Stimulated activated CD4-positive, alpha-beta T cell treated with anti-CD3 and anti-CD28 coated beads, TNF-alpha, amount 100 ng/mL, for 24 hours (primary cell): ENCODE measurements around the gene TMEM169.

Experiments used
- DNase-seq, 3 experiments: peaks; one replicate each; pipeline ENCODE4 v3.0.0-alpha.2; 2020; ENCODE audit warnings: low read depth in 3 of 3

TMEM169 gene

DNA sequence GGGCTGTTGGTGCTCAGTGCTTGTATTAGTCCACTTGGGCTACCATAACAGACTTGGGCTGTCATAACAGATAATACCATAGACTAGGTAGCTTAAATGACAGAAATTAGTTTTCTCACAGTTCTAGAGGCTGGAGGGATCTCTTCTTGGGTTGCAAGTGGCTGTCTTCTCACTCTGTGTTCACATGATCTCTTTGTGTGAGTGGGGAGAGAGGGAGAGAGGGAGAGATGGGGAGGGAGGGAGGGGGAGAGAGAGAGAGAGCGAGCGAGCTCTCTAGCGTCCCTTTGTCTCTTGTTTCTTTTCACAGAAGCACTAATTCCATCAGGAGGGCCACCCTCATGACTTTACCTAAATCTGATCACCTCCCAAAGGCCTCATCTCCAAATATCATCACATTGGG, 23.0 kb downstream of the TMEM169 start:
- DNase-seq = no peak

DNA sequence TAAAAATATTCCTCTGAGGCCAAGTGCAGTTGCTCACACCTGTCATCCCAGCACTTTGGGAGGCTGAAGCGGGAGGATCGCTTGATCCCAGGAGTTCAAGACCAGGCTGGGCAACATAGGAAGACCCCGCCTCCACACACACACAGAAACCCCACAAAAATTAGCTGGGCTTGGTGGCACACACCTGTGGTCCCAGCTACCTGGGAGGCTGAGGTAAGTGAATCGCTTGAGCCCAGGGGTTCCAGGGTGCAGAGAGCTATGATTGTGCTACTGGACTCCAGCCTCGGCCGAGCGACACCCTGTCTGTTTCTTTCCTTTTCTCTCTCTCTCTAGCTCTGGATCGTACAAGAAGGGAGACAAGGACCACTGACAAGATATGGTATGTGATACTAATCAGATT, 25.6 kb downstream of the TMEM169 start:
- no peak for DNase-seq

DNA sequence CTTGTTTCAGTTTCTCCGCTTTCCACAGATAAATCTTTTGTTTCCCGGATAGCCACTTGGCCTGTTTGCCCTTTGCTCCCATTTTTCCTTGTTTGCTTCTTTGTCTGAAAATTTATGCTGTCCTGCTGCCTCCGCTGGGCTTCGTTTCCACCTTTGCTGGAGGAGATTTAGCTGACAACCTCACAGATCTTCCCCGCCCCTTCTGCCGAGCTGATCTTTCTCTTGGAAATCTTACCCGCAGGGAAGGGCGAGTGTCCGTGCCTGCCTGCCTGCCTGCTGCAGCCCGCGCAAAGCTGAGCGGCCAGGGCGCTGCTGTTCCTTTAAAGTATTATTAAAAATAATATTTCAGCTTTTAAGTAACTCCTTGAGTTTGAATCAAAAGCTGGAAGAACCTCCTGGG, 26.0 kb downstream of the TMEM169 start:
- DNase-seq = no peak

DNA sequence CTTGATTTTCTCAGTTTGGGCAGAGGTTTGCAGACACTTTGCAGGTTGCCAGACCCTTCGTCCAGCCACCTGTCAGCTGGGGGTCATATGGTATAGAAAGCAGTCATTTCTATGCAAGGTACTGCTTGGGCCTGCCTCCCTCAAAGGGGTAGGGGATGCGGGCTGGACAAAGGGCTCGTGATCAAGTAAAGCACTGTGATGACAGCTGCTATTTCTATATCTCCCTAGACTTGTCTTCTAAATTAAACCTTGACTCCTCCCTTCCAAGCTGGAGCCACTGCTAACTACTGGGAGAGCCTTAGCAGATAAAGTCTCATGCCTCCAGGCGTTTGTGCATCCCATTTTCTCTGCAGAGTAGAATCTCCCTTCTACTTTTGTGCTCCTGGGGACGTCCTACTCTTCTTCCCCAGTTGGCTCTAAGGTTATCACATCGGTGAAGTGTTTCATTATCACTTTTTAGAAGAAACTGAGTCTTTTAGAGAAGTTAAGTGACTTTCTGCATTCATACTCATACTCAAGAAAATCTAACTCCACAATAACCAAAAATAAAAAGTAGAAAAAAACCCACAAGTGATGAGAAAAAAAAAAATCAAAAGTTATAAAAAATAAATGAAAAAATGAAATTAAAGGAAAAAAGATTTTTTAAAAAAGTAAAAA, 26.7 kb downstream of the TMEM169 start:
- DNase-seq = no peak

DNA sequence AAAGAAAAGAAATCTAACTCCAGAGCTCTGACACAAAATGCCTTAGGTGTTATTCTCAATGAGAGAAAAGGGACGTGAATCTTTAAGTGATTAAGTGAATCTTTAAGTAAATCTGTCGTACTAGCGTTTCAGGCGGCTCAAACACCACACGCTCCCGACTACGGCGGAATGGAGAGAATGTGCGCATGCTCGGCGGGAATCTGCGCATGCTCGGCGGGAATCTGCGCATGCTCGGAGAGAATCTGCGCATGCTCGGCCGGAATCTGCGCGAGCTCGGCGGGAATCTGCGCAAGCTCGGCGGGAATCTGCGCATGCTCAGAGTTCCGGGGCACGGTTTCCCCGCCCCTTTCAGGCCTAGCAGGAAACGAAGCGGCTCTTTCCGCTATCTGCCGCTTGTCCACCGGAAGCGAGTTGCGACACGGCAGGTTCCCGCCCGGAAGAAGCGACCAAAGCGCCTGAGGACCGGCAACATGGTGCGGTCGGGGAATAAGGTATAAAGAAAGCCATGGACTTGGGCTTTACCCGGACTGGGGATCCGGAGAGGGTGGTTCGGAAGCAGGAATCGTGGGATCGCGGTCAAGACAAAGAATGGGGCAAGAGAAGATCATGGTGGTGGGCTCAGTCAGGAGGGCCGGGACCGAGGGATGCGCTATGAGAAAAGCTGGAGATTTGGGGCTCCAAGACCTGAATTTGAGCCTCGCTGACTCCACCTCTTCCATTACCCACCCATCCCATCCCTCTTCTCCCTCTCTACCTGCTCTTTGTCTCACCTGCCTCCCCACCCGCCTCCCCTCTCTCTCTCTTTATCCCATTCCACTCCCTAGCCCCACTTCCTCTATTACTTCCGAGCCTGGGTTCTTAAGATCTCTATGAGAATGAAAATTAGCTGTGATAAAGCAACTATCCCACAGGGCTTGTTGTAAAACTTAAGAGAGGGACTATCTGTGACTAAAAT, 27.5 kb downstream of the TMEM169 start, which contains the start of gene XRCC5:
TSS of gene XRCC5 (plus strand) at position 382 of the 955 bp plus-strand sequence. CDS start at position 471, 89 bp downstream.
- peak; percentile 95 to 97 (median 96) for DNase-seq

DNA sequence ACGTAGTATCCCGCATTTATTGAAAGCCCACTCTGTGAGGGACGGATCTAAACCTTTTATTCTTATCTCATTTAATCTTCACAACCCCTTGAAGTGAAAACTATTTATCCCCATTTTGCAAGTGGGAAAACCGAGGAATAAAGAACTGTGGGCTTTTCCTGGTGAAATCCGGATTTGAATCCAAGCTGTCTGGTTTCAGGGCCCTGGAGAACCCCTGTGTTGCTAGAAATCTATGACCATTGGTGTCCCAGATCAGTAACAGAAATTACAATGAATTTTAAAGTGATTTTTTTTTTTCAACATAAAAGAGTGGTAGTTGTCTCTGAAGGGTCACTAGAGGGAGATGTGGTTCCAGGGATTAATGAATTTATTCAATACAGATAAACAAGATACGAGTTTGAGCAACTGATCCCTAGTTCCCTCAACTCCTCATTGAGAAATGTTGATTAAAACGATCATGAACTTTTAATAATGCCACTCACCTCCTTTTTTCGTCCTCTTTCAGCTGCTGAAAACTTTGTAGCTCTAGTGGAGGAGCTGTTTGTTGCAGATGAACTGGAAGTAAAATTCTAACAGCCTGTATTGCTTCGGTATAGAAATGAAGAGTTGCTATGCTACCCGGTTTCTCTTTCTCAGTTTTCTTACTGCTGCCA, 28.4 kb downstream of the TMEM169 start:
- no peak for DNase-seq

DNA sequence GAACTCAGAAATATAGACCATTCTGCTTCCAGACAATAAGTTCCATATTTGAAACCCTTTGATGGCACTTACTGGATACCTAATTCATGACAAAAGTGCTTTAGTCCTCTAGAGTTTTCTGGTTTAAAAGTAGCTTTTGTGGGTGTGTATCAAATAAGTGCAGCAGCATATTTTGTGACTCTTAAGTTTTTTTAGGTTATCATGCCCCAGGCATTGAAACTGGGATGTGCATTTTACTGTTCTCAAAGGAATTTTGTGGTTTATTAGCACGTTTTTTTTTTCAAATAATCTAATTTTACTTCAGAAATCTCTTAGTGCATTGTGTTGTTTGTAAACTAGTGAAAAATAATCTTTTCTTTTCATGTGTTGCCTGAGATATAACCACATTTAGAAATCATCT, 28.9 kb downstream of the TMEM169 start:
- DNase-seq = no peak

DNA sequence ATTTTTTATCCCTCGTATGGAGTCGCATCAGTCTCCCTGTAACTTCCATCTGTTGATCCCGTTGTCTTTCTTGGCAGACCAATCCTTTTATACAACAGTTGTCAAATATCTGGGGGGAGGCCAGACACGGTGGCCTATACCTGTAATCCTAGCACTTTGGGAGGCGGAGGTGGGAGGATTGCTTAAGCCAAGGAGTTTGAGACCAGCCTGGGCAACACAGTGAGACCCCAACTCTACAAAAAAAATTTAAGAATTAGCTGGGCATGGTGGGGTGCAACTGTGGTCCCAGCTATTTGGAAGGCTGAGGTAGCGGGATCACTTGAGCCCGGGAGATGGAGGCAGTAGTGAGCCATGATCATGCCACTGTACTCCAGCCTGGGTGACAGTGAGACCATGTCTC, 29.4 kb downstream of the TMEM169 start:
- no peak for DNase-seq

DNA sequence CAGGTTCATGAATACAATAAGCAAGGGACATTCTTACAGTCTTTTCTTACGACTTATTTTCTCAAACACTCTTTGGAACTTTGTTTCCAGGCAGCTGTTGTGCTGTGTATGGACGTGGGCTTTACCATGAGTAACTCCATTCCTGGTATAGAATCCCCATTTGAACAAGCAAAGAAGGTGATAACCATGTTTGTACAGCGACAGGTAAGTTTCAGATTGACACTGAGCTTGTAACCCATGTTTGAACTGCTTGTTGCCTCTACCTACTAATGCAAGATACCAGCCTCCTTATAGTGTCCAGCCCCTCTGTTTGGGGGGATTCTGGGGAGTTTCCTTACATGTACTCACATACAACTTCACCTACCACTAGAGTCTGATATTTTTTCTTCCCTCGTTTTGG, 31.2 kb downstream of the TMEM169 start:
- DNase-seq = no peak

DNA sequence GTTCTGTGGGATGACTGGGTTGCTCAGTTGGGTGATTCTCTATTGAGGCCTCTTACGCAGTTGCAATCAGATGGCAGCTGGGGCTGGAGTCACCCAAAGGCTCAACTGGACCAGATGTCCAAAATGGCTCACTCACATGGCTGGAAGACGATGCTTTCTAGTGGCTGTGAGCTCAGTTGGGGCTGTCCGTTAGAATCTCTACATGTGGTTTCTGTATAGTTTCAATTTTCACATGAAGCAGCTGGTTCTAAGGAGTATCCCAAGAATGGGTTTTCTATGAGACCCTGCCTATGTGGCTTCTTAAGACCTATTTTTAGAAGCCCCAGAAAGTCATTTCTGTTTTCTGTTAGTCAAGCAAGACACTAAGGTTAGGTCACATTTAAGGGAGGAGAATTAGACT, 31.9 kb downstream of the TMEM169 start:
- DNase-seq = no peak

DNA sequence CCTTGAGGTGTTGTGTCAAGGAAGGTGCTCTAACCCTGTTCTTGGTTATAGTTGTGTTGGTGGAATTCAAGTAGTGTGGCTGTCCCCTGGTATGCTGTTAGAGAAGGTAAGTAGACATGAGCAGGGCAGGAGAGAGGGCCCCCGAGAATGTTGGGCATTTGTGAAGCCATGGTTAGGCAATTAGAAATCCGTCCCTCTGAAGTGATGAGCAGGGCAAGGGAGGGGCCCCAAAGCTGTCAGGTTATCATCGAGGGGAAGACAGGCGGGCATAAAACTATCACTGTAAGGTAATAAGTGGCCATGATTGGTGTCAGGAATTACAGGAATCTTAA, 32.6 kb downstream of the TMEM169 start:
- no peak for DNase-seq

DNA sequence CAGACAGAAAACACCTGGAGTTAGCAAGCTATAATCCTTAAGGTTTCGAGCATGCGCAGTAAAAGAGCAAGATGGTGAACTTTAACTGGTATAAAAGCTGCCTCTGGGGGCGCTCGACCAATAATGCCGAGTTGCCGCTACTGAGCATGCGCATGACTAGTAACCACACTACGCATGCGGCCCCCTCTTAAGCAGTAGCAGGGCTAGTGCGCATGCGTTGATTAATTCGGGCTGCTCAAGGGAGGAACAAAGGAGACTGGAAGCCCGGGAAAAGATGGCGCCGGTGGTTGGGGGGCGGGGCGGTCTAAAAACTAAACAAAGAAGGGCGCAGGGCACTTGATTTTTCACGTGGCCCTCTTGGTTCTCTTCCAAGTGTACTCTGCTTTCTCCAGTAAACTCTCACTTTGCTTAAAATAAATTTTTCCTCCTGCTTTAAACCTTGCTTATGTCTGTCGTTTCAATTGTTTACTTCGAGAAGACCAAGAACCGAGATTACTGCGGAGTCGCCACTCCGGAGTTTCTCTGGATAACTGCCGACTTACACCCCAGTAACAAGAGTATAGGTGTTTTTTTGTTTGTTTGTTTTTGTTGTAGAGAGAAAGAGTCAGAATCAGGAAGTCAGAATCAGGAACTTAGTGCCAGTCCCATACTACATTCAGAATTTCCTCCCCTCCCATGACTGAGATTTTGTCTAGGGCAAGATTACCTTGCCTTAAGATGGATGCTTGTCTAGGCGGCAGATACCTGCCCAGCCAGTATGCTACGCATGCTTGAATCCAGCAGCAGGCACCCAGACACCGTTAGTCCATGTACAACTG, 33.2 kb downstream of the TMEM169 start:
- DNase-seq = peak; percentile 93 to 97 (median 93)

DNA sequence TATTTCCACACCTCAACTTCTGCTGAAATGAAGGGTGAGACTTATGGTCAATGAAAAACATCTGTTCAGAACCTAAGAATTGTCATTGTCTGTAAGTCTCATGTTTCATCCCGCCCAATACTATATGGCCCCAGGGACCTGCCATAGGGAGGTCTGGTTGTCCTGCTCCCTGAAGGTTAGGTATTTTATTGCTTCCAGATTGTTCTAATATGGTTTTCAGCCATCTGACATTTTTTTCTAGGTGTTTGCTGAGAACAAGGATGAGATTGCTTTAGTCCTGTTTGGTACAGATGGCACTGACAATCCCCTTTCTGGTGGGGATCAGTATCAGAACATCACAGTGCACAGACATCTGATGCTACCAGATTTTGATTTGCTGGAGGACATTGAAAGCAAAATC, 34.7 kb downstream of the TMEM169 start:
- no peak for DNase-seq

DNA sequence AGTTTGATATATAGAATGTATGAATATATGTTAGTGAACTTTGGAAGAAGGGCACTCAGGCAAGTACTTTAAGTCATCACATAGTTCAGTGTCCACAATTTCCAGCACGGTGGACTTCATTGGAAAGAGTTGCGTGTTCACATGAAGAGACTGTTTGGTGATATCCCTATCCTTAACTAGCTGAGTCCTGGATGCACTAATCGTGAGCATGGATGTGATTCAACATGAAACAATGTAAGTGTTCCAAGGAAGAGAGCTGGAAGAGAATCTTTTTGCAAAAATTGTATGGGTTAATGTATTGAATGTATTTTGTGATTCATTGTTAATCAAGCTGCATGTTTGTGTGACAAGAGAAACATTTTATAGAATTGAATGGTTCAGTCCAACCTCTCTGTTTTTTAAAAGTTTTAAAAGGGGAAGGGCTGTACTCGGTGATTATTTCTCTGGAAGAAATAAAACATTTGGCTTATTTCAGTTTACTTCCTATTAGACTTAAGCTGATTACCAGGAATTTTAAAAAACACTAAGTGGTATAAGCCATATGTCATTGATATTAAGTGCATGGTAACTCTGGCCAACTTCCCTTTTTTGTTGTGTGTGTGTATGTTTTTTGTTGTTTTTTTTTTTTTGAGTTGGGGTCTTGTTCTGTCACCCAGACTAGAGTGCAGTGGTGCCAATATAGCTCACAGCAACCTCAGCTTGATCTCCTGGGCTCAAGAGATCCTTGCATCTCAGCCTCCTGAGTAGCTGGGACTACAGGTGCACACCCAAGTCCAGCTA, 36.0 kb downstream of the TMEM169 start:
- no peak for DNase-seq

DNA sequence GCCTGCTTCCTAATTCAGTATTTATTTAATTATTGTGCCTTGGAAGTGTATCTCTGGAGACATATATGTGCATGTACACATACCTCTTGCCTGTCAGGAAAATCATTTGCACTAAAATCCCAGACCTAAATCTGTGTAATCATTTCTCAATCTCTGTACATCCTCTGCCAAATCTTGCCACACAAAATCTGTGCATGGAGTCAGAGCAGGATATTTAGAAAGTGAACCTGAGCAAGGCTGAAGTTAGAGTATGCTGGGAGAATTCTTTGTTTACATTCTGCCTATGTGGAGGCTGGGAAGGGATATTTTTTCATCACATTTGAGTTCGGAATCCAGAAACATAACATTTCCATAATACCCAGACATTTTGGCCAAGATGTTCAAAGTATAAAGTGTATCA, 36.8 kb downstream of the TMEM169 start:
- DNase-seq = no peak

DNA sequence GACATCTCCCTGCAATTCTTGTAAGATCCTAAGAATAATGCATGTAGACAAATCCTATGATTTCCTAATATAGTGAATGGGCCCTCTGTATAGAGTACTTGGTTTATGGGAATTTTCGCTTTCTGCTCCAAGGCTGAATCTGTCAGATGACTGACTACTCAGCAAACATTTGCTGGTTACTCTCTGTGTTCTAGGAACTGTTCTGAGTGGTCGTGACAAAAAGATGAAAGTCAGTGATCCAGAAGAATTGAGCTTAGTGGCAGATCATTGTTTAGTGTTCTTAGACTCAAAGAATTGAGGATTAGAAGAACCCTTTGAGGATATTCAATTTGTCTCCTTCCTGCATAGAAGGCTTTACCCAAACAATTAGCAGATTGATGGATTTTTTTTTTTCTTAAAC, 37.4 kb downstream of the TMEM169 start:
- DNase-seq = no peak

DNA sequence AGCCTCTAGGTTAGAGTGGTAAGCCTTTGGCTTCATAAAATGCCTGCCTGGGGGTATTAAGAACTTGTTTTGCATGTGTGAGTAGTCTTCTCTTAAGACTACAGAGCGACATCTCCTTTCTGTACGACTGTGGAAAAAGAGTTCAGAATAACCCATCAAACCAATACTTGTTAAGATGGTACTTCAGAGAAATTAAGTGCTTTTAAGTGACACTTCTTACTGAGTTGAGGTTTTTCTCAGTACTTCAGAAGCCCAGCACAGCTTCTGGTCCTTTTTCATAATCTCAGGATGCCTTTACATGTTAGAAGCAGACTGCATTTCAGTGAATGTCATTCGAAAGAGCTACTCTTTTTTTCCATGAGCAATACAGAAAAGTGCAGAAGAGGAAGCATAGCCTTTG, 38.3 kb downstream of the TMEM169 start:
- DNase-seq = no peak

DNA sequence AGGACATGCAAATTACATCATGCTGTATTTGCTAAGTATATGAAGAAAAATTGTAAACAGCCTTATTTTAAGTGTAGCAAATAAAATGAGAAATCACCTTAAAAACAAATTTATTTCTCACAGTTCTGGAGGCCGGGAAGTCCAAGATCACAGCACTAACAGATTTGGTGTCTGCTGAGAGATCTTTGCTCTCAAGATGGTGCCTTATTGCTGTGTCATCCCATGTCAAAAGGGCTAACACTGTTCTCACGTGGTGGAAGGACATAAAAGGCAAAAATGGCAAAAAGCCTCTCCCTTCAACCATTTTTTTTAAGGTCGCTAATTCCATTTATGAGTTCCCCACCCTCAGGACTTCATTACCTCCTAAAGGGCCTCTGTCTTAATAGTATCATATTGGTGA, 39.5 kb downstream of the TMEM169 start:
- no peak for DNase-seq

DNA sequence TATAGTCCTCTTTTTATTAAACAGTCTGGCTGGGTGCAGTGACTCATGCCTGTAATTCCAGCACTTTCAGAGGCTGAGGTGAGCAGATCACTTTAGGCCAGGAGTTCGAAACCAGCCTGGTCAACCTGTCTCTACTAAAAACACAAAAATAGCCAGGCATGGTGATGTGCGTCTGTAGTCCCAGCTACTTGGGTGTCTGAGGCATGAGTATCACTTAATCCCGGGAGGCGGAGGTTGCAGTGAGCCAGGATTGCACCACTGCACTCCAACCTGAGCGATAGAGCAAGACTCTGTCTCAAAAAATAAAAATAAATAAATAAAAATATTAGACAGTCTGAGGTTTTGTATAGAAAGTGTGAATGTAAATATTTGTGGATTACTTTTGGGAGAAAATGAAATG, 45.2 kb downstream of the TMEM169 start:
- no peak for DNase-seq

DNA sequence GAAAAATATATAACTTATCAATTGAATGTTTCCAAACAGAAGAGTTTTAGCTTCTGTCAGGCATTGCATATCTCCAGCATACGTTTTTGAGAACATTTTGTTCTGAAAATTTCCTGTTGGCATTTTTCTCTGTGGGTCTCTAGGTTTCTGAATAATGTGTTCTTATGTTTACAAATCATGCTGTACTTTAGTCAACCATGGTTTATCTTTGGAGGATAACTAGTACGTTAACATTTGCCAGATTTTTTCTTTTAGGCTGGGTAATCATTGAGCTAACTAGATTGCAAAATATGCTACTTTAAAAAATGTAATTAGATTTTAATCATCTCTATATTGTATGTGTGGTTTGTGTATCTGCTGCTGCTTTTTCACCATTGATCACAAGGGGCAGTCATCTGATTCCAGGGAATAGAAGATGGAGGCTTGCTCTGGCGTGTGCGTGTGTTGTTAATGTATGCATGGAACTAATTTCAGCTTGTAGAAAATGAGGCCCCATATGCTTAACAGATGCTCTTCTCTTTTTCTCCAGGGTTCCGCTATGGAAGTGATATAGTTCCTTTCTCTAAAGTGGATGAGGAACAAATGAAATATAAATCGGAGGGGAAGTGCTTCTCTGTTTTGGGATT, 48.7 kb downstream of the TMEM169 start:
- no peak for DNase-seq
